Left renal cortex interstitium (tissue), 4 donors: ENCODE data around the gene BLOC1S1. TPM values are rescaled to one million over a fixed set of nuclear protein-coding genes. Genes with fewer than 3 reads are reported as not detected.

Source experiments
- DNase-seq, 4 donors: peaks; one replicate each; pipeline ENCODE4 v3.0.0-alpha.2; 2013; ENCODE audit warnings: low read depth in 4 of 4, low spot score in 2 of 4, missing footprints in 1 of 4
- polyA plus RNA-seq, 4 donors: library from polyadenylated mRNA; unstranded; fragments of 120-200 nt; gene quantifications; one replicate each; pipeline ENCODE4 v1.2.1, GENCODE V29; 2013; ENCODE audit not compliant: insufficient read length in 4 of 4

The BLOC1S1 gene
- polyA plus RNA-seq, 4 donors = 115 to 162 (median 121) TPM

DNA sequence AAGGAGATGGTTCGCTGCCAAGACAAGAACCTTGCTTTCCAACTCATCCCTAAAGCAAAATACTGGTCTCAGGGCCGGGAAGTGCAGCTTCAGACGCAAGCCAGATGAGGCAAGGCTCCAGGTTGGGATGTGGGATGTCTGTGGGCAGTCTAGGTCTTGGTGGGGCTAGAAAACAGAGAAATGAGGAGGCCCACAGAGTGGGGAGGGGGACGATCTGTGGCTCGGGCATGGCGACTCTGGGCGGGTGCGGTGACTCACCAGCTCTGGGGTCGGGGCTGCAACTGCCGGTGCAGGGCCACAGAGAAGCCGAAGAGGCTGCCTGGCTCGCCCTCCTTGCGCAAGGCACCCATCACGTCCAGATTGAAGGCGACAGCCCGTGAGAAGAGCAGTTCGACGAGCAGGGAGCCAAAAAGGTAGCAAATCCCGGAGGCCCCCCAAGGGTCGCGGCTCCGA is 8.6 kb upstream of the BLOC1S1 start:
- no peak for DNase-seq

DNA sequence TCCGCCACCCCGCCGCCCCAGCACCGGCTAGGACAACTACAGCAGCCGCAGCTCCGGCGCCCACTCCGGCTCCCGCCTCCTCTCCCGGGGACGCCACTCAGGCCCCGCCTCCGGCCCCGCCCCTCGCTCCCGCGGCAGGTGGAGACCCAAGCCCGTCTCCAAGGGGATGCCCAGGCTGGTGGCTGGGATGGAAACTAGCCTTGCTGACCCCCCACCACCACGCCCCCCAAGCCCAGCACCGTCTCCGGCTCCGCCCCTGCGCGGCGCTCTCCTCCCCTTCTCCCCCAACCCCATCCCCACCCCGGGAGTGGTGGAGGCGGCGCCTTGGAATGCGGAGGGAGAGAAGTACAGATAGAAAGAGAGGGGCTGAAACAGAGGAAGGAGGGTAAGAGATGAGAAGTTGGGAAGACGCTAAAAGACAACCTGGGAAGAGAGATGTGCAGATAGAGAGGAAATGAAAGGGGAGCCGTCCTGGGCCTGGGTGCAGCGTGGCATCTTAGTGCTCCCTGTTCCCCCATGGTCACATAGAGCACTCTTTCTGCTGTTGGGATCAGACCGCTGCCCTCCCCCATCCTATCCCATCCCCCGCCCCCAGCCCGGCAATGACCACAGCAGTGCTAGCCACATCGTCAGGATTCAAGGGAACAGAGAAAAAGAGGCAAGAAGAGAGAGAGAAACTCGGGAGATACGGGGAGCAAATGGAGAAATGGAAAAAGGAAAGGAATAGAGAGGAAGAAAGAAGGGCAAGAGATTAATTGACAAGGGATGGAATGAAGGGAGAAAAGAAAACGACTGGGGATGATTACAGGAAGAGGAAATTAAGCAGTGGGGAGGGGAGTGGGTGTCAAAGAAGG is 7.8 kb upstream of the BLOC1S1 start, which contains the start of gene ITGA7:
TSS of gene ITGA7 (minus strand) at position 64 of the 854 bp plus-strand sequence. CDS start 222 bp downstream, outside the sequence.
- peak in 1 of 4 donors; percentile 49 for DNase-seq

DNA sequence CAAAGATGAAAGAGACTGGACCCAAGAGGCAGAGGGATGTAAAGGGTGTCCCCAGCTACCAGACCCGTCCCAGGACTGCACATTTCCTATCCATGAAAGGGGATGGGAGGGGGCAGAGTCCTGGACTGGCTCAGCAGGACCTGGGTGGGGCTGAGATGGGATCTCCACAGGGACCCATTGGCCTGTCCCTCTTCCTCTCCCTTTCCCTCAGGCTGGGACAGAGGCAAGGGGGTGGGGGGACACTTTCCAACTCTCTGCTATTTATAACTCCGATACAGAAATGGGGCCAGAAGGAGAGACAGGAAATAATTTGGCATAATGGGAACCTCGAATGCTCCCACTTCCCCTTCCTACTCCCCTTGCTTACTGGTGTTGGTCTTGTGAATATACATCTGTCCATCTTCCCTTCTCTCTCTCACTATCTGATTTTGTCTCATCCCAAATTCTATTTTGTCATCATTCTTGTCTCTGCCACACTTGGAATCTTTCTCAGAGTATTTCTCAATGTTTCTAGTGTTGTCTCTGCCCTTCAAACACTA is 7.1 kb upstream of the BLOC1S1 start:
- no peak for DNase-seq

DNA sequence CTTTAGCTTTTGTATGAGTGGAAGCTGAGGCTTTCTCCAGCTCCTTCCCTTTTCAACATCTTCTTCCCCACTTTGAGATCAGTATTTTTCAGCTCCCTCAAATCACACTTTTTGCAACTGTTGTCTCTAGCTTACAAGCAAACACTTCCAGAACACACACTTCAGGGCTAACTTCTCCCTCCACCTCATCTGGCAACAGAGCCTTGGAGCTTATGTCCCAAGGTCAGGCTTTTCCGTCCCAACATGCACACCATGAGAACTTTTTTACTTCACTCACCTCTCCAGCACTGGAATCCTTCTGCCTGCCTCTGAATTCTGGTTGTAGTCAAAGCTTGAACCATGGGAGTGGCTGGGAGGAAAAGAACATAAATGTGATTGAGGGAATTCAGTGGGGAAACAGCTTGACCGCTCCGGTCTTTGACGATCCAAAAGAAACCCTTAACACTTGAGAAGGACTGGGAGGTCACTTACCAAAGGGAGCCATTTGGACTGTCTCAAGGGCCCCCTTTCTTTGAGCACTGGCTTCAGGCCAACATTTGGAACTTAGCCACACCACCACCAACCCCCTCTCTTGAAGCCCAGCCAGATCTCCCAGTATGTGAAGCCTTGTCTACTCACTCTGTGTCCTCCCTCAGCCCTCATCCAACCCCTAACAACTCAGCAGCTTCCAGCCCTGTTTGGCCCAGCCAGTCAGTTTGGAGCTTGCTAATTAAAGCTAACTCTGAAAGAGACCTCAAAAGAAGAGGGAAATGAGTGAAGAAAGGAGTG is 3.9 kb upstream of the BLOC1S1 start:
- peak in 1 of 4 donors; percentile 49 for DNase-seq

DNA sequence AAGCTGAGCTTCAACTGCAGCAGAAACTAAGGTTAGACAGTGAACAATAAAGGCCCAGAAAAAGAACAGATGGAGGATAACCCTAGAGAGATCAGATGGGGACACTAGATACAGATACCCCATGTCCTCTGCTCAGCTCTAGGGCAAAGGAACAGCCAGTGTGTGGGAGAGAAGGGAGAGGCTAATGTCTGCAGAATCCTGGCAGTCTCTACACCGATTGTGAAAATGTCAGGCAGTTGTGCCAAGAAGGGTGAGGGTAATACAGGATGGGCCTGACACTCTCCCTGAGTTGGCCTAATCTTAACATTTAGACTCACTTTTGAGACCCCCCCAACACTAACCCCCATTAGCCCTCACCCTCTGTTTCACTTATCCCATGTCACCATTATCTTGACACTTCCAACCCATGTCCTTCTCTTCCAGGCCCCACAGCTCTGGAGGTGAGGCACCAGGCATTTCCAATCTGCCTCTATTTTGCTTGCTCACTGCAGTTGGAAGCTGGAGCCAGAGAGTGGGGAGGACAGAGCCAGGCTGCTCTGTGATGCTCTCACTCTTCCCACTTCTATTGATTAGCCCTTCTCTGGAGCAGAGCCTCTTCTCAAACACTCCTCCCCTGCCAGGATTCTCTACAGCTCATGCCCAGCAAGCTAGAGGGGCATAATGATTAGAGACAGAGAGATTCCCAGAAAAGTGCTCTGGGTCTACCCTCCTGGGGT is 3.0 kb upstream of the BLOC1S1 start:
- DNase-seq = no peak

DNA sequence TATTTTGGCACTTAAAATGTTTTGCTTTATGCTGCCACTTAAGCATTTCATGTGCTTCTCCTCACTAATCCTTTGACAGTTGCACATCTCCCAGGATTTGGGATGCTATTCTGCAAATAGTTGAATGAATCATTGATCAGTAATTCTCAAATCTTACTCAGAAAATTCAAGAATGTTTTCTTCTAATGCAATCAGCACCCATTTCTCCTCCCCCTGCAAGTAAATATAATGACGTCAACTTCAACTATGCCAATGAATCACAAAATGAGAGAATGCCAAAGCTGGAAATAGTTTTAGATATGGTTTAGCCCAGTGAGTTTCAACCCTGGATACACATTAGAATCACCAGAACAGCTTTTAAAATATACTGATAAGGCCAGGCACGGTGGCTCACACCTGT is 2.1 kb upstream of the BLOC1S1 start:
- no peak for DNase-seq

DNA sequence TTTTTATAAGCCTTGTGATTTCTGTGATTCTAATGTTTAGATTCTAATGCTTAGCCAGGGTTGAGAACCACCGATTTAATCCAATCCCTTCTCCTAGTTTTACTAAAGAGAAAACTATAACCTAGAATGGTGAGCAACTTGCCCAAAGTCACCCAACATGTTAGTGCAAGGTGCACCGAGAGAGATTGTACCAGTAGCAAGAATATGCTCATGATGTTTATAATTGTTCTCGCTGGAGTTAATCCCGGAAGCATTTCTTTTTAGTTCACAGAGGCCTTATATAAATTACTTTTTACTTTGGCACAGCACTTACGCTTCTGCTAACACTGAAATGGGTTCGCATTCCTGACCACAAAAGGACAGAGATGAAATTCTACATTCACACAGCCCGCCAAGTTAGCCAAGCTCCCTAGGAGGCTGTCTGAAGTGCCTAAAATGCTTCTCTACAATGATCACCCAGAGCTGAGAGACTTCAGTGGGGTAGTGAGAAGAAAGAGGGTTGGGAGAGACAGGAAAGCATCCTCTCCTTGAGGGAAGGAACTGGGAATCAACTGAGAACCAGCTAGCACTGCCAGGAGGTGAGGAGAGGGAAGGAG is 579 bp upstream of the BLOC1S1 start:
- DNase-seq = no peak

DNA sequence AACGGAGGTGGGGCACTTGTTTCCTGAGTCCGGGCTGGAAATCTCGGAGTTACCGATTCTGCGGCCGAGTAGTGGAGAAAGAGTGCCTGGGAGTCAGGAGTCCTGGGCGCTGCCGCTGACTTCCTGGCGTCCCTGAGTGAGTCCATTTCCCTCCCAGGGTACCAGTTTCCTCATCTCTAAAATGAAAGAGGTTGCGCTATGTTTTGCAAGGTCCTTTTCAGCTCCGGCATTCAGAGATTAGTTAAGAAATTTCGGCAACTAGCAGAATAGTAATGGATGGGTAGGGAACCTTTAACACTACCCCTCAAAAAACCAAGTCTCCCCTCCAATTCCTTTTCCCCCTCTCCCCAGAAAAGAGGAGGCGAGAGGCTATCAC is 724 bp downstream of the BLOC1S1 start:
- no peak for DNase-seq

DNA sequence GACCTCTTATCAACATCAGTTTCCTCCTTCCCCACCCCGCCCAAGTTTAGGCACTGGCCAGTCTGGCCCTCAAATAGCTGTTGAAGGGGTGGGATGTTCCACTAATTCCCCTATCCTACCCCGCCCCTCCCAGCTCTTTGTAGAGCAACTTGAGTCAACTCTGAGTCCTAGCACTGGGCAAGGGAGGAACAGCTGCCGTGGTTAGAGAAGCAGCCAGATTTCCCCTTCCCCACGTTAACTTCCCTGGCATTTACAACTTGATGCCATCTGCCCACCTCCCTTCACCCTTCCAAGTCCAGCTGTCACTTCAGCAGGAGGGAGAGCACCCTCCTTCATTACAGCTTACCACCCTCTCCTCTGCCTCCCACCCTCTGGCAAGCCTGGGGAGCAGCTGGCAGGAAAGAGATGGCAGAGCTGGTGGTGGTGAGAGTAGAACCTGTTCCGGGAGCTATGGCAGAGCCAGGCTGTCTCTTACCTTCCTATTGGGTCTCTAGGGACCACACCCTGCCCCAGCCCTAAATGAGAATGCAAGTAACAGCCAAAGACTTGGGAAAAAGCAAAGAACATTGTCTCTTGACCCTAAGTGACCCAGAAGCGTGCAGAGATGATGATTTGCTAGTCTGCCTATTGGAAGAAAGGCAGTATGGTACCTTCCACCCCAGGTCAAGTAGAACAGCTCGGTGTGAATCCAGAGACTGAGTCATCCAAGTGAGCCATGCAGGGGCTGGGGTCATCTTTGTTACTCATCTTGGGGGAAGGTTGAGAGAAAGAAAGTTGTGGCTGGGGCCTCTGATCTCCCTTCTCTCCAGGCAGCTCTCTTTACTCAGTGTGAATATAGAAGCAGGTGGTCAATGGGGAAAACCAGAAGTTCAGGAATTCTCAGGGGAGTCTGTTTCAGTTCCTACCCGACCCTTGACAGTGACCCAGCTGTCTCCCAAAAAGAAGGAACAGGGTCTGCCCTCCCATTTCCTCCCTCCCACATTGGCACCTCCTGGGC is 1.5 kb downstream of the BLOC1S1 start:
- no peak for DNase-seq

DNA sequence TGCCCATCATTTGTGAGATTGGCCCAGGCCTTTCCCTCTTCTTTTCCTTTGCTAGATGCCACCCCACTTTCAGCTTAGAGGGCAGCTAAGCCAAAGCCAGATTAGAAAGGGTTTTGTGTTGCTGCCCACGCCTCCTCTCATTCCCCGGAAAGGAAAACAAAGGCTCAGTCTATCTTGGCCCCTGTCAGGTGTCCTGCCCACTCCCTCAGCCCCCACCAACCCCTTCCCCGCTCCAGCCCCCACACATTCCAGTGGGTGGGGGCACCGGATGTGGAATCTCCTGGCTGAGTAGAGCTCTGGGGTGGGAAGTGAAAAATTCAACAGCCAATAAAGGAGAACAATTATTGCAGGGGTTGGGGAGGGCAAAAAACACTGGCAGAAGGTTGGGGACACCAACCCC is 2.2 kb downstream of the BLOC1S1 start:
- DNase-seq = no peak

DNA sequence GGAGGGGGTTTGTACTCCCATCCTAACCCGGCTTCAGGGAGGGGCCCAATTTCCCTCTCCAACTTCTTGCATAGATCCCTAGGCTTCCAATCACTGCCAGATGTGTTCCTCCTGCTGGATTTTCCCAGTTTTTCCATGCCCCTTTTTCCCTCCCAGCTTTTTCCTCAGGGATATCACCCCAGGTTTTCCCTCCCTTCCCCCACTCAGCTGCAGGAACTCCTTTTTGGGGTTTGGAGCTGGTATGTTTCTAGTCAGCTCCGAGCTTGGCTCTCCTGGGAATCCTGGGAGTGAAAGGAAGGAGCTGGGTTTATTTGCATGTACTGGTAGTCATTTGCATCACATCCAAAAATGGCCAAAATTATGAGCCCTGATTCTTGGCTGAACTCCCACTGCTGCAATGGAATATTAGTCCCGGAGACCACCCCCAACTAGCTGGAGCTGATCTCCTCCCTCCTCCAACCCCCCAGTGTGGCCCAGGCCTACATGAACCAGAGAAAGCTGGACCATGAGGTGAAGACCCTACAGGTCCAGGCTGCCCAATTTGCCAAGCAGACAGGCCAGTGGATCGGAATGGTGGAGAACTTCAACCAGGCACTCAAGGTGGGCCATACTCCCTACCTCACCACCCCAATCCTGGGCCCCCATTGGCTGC is 2.9 kb downstream of the BLOC1S1 start:
- DNase-seq = no peak

DNA sequence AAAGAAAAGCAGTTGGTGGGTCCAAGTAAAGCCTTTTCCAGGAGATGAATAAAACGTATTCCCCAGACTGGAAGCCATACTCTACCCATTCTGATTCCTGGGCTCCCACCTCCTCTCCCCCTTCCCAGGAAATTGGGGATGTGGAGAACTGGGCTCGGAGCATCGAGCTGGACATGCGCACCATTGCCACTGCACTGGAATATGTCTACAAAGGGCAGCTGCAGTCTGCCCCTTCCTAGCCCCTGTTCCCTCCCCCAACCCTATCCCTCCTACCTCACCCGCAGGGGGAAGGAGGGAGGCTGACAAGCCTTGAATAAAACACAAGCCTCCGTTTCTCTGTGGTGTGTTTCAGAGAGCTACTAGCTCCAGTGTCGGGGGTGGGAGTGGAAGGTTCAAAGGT is 3.5 kb downstream of the BLOC1S1 start:
- DNase-seq = no peak

DNA sequence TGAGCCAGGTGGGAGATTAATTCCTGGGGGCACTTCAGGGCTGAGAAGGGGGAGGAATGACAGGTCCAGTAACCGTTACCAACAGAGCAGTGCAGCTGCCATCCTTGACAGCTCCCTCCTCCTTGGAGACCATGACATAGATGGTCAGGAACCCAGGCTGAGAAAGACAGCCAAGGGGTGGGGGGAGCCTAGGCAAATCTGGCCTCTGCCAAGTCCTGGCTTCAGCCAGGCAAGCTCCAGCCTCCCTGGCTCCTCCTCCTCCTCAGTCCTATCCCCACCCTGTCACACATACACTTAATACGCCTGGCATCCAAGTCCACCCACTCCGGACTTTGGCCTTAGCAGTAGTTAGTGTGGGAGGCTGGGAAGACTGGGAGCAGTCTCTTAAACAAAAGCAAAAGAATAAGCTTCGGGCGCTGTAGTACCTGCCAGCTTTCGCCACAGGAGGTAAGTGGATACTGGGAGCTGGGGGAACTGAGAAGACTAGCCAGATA is 4.3 kb downstream of the BLOC1S1 start, which contains the start of gene RDH5:
TSS of gene RDH5 (plus strand) at position 323 of the 494 bp plus-strand sequence. CDS start 792 bp downstream, outside the sequence.
- no peak for DNase-seq

DNA sequence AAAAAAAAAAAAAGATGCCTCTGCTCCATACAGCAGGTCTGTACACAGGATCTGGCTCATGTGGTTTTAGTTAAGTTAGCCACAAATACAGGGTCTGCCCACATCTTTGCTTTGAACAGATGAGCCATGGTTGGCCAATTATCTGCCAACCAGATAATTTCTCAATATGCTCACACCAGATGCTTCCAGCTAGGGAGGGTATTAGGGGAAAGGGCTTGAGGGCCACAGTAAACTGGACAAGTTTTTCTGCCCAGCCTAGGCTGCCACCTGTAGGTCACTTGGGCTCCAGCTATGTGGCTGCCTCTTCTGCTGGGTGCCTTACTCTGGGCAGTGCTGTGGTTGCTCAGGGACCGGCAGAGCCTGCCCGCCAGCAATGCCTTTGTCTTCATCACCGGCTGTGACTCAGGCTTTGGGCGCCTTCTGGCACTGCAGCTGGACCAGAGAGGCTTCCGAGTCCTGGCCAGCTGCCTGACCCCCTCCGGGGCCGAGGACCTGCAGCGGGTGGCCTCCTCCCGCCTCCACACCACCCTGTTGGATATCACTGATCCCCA is 5.1 kb downstream of the BLOC1S1 start:
- DNase-seq = no peak

DNA sequence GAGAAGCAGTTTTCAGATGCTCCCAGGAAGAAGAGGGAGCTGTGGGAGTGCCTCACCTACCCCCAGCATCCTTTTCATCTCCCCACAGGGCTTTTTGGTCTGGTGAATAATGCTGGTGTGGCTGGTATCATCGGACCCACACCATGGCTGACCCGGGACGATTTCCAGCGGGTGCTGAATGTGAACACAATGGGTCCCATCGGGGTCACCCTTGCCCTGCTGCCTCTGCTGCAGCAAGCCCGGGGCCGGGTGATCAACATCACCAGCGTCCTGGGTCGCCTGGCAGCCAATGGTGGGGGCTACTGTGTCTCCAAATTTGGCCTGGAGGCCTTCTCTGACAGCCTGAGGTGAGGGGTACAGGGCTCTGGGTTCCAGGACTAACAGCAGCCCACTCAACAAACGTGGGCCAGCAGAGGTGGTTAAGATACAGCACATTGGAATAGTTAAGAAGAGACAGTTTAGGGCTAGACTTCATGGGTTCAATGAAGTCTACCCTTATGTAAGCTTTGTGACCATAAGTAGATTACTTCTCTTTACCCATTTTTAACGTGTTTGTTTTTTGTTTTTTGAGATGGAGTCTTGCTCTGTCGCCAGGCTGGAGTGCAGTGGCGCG is 5.9 kb downstream of the BLOC1S1 start:
- no peak for DNase-seq

DNA sequence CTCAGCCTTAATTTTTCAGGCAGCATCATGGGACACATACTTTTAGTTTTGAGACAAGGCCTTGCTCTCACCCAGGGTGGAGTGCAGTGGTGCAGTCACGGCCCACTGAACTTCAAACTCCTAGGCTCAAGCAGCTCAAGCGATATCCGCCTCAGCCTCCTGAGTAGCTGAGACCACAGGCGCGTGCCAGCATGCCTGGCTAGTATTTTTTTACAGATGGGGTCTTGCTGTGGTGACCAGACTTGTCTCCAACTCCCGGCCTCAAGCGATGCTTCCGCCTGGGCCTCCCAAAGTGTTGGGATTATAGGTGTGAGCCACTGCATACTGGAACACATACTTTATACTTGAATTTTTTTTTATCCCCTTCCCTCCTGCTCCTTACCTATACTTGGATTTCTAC is 7.1 kb downstream of the BLOC1S1 start:
- DNase-seq = no peak

DNA sequence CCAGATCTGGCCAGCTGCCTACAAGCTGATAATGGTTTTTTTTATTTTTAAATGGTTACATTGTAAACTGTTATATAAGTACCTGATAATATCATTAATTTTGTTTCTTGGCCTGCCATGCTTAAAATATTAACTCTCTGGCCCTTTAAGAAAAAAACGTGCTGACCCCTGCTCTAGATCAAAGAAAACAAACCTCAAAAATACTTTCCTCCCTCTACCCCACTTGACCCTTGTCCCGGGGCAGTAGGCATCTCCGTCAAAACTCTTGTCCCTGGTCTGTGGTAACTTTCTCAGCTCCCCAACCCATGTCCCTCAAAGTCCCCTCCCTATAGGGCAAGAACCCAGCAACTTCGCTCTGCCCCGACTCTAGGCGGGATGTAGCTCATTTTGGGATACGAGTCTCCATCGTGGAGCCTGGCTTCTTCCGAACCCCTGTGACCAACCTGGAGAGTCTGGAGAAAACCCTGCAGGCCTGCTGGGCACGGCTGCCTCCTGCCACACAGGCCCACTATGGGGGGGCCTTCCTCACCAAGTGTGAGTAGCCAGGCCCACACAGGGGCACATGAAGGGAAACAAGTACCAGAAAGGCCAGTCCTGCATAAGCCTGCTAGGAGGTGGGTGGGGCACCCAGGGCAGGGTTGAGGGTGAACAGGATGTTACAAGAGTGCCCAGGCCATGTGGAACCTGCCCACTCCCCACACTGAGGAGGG is 7.8 kb downstream of the BLOC1S1 start:
- no peak for DNase-seq
